ENCODE results near the gene PSD2.

PSD2 gene

DNA sequence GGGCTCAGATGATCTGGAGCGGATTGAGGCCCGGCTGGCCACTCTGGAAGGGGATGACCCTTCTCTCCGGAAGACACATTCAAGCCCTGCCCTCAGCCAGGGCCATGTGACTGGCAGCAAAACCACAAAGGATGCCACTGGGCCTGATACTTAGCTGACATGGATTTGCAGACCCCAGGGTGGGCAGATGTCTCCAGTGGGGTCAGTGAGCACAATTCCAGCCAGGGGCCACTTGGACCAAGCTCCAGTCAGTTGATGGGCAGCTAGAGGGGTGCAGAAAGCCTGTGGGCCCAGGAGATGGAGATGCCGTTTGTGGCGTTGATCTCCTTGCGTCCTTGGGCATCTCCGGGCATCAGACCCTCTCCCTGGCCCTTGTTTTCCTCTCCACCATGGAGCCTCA, 46.7 kb downstream of the PSD2 start:
- no peaks in the 10 kb centered on the region for H4K20me1 ChIP-seq (ENCODE audit: control insufficient read depth, insufficient read depth, low read depth, low read length)
- no peaks in the 10 kb centered on the region for H3K9me2 ChIP-seq (replicated peaks; ENCODE audit: control insufficient read depth, low read length)
- H3K27ac ChIP-seq (ENCODE audit: low read depth, low read length) = no peak overlapping the region
- H3K27me3 ChIP-seq (ENCODE audit: control insufficient read depth, low read length) = peaks cover 32% of the 10 kb centered on the region
- H3K4me1 ChIP-seq (ENCODE audit: control insufficient read depth, low read length) = no peaks in the 10 kb centered on the region
- no peak overlapping the region for H3K4me2 ChIP-seq (ENCODE audit: low read length)
- H3K36me3 ChIP-seq (ENCODE audit: control insufficient read depth, low read length) = no peaks in the 10 kb centered on the region
- no peaks in the 10 kb centered on the region for H3K79me2 ChIP-seq (ENCODE audit: control insufficient read depth, low read length)
- TF ChIP-seq, protein P1, sequence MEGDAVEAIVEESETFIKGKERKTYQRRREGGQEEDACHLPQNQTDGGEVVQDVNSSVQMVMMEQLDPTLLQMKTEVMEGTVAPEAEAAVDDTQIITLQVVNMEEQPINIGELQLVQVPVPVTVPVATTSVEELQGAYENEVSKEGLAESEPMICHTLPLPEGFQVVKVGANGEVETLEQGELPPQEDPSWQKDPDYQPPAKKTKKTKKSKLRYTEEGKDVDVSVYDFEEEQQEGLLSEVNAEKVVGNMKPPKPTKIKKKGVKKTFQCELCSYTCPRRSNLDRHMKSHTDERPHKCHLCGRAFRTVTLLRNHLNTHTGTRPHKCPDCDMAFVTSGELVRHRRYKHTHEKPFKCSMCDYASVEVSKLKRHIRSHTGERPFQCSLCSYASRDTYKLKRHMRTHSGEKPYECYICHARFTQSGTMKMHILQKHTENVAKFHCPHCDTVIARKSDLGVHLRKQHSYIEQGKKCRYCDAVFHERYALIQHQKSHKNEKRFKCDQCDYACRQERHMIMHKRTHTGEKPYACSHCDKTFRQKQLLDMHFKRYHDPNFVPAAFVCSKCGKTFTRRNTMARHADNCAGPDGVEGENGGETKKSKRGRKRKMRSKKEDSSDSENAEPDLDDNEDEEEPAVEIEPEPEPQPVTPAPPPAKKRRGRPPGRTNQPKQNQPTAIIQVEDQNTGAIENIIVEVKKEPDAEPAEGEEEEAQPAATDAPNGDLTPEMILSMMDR (IDR thresholded peaks at IDR 0.05; ENCODE audit: low read depth, low read length, poor library complexity, severe bottlenecking) = no peak
- TF ChIP-seq EZH2phosphoT487 (IDR thresholded peaks at IDR 0.05; ENCODE audit: borderline replicate concordance, low read length) = no peak
- no peak overlapping the region for H3K4me3 ChIP-seq (ENCODE audit: low read length)
- no peaks in the 10 kb centered on the region for H3F3A ChIP-seq (ENCODE audit: control insufficient read depth, insufficient read depth)
- no peaks in the 10 kb centered on the region for H3K9me3 ChIP-seq (ENCODE audit: control insufficient read depth, insufficient read depth, low read length)

DNA sequence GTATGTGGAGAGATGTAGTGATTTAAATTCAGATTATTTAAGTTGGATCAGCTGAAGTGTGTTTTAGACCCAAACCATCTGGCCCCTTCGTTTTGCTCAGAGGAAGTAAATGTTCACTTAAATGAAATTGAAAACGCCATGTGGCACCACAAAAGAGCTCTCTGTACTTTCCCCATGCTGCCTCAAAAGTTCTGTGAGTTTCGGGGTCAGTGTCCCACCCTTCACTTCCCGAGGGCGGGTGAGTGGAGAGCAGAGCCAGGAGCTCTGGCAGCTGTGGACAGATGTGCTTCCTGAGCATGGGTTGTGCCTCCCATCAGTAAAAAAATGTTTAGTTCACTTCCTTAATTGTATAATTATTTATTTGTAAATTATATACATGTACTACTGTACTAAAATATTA, 48.4 kb downstream of the PSD2 start:
- Histone ChIP-seq H3K27ac (ENCODE audit: low read depth, low read length) (no peak overlapping the region), H3K36me3 (ENCODE audit: control insufficient read depth, low read length) (no peaks in the 10 kb centered on the region), H3K4me2 (ENCODE audit: low read length) (no peak overlapping the region), H3K9me2 (replicated peaks; ENCODE audit: control insufficient read depth, low read length) (no peaks in the 10 kb centered on the region), H3F3A (ENCODE audit: control insufficient read depth, insufficient read depth) (no peaks in the 10 kb centered on the region), H3K79me2 (ENCODE audit: control insufficient read depth, low read length) (no peaks in the 10 kb centered on the region), H4K20me1 (ENCODE audit: control insufficient read depth, insufficient read depth, low read depth, low read length) (no peaks in the 10 kb centered on the region), H3K4me1 (ENCODE audit: control insufficient read depth, low read length) (no peaks in the 10 kb centered on the region; the same call in 1 of the 2 replicates), H3K27me3 (ENCODE audit: control insufficient read depth, low read length) (peaks cover 39% of the 10 kb centered on the region), H3K4me3 (ENCODE audit: low read length) (no peak overlapping the region), H3K9me3 (ENCODE audit: control insufficient read depth, insufficient read depth, low read length) (no peaks in the 10 kb centered on the region)
- no peak for TF ChIP-seq EZH2phosphoT487 (IDR thresholded peaks at IDR 0.05; ENCODE audit: borderline replicate concordance, low read length)
- TF ChIP-seq, protein P1 (IDR thresholded peaks at IDR 0.05; ENCODE audit: low read depth, low read length, poor library complexity, severe bottlenecking) = no peak

DNA sequence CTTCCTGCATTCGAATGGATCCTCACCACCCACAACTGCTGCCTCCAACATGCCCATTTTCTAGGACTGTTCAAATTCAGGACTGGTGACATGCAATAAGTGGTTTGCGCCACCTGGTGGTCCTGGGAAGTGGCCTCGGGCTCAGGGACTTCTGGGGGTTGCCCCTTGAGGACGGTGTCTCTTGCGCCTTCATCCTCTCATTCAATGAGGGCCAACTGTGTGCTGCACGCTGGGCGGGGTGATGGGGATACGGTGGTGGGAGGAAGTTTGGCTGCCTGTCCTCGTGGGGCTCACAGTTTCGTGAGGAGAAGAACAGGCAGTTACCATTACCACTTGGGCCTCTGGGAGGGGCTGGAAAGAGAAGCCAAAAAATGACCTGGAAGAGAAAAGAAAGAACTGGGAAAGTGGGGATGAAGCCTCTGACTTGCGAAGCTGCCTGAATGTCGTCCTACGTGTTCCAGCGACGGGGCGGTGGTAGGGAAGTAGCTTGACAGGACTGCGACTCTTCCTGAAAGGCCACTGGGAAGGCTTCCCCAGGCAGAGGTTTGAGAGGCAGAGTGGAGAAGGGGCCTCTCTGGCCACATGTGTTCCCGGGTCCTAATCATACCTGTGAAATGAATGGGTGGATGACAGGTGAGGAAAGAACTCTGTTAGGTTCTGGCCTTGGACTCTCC, 49.0 kb downstream of the PSD2 start:
- H3K79me2 ChIP-seq (ENCODE audit: control insufficient read depth, low read length) = no peaks in the 10 kb centered on the region
- TF ChIP-seq, protein P1 (IDR thresholded peaks at IDR 0.05; ENCODE audit: low read depth, low read length, poor library complexity, severe bottlenecking) = peak; percentile 84
- no peak for TF ChIP-seq EZH2phosphoT487 (IDR thresholded peaks at IDR 0.05; ENCODE audit: borderline replicate concordance, low read length)
- H3K4me3 ChIP-seq (ENCODE audit: low read length) = no peak overlapping the region
- H3F3A ChIP-seq (ENCODE audit: control insufficient read depth, insufficient read depth) = no peaks in the 10 kb centered on the region
- no peaks in the 10 kb centered on the region for H3K9me2 ChIP-seq (replicated peaks; ENCODE audit: control insufficient read depth, low read length)
- no peaks in the 10 kb centered on the region; the same call in 1 of the 2 replicates for H3K4me1 ChIP-seq (ENCODE audit: control insufficient read depth, low read length)
- H3K9me3 ChIP-seq (ENCODE audit: control insufficient read depth, insufficient read depth, low read length) = no peaks in the 10 kb centered on the region
- H3K27ac ChIP-seq (ENCODE audit: low read depth, low read length) = no peak overlapping the region
- no peaks in the 10 kb centered on the region for H4K20me1 ChIP-seq (ENCODE audit: control insufficient read depth, insufficient read depth, low read depth, low read length)
- no peak overlapping the region for H3K4me2 ChIP-seq (ENCODE audit: low read length)
- H3K36me3 ChIP-seq (ENCODE audit: control insufficient read depth, low read length) = no peaks in the 10 kb centered on the region
- peaks cover 42% of the 10 kb centered on the region for H3K27me3 ChIP-seq (ENCODE audit: control insufficient read depth, low read length)
